Mononuclear cell (primary cell): Measurements from ENCODE around the gene INPP4A. TPM values are rescaled to one million over a fixed set of nuclear protein-coding genes. Genes with fewer than 3 reads are reported as not detected.

Experiments used
- H3K27me3 ChIP-seq: 2 replicates; pipeline ENCODE4 v1.6.0; 2011; ENCODE audit warnings: low read length, control low read depth; ENCODE audit not compliant: insufficient read depth
- H3K4me1 ChIP-seq: 2 replicates; pipeline ENCODE4 v1.5.1; 2011; ENCODE audit warnings: mild to moderate bottlenecking, low read length, control low read depth; ENCODE audit not compliant: insufficient read depth
- H3K4me3 ChIP-seq: 2 replicates; pipeline ENCODE4 v1.5.1; 2011; ENCODE audit warnings: mild to moderate bottlenecking, low read length, moderate library complexity
- H3K9me3 ChIP-seq: 2 replicates; pipeline ENCODE4 v1.5.1; 2011; ENCODE audit warnings: low read depth, mild to moderate bottlenecking, control low read depth, low read length
- total RNA-seq: library from RNA; depleted of rRNA; stranded (reverse); fragments of >200 nt; gene quantifications from one replicate; pipeline ENCODE4 v1.2.3, GENCODE V29; 2012

INPP4A gene
- total RNA-seq, 1 donor: 48.2 TPM

GRCh38 chr2:98533547-98533946 lies 88.9 kb downstream of the INPP4A start:
- Histone ChIP-seq H3K4me1 (no peaks in the 10 kb centered on the region), H3K27me3 (no peaks in the 10 kb centered on the region), H3K4me3 (no peak overlapping the region), H3K9me3 (no peaks in the 10 kb centered on the region)

DNA sequence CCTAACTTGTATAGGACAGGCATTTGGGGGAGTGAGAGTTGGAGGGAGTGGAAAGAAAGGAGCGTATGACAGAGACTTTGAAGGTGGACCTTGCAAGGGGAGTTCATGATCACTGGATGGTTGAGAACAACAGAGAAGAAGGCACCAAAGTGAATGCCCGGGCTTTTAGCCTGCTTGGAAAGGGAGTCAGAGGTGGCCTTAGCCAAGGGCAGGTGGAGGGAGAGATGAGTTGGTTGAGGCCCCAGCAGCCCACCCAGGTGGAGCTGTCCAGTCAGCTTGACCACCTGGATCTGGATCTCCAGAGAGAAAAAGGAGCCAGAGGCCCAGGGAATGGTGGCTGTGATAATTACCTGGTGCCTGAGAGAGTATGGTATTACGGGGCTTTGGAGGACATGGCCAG lies 90.1 kb downstream of the INPP4A start:
- Histone ChIP-seq H3K4me3 (no peak overlapping the region), H3K4me1 (no peaks in the 10 kb centered on the region), H3K27me3 (no peaks in the 10 kb centered on the region), H3K9me3 (no peaks in the 10 kb centered on the region)

GRCh38 chr2:98535971-98536677 lies 91.5 kb downstream of the INPP4A start:
- Histone ChIP-seq H3K4me1 (no peaks in the 10 kb centered on the region), H3K4me3 (no peak overlapping the region), H3K9me3 (no peaks in the 10 kb centered on the region), H3K27me3 (no peaks in the 10 kb centered on the region)

DNA sequence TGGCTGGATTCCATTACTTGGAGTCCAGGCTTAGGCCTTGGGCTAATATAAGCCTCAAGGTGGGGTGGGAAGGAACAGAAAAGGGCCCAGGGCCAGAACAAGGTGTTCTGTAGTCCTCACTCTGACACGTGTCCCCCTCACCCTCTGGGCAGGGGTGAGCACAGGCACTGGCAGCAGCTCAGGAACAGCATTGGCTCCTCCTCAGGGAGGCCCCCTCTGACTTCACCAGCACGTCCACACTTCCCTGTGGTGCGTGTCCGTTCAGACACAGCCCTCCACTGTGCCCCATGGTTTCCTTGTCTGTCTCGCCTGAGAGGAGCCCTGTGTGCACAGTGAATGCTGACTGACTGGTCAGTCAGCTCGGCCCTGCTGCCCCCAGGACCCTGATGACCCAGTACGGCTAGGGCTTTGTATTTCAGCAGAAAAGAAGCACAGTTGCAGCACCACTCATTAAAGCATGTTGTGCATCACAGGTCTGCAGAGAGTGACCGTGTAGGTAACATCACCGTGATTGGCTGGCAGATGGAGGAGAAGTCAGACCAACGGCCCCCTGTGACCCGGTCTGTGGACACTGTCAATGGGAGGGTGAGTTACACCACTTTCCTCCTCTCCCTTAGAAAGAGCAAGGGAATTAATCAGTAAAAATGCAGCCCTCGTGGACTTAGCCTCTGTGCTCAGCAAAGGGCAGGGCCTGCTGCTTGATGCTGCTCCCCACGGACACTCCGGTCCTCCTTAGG lies 92.9 kb downstream of the INPP4A start:
- no peaks in the 10 kb centered on the region for H3K9me3 ChIP-seq
- no peaks in the 10 kb centered on the region for H3K27me3 ChIP-seq

GRCh38 chr2:98538280-98539041 lies 93.8 kb downstream of the INPP4A start:
- no peaks in the 10 kb centered on the region for H3K27me3 ChIP-seq
- no peak overlapping the region for H3K4me3 ChIP-seq
- no peaks in the 10 kb centered on the region for H3K9me3 ChIP-seq
- H3K4me1 ChIP-seq: no peaks in the 10 kb centered on the region

More for the DNA sequence above, 92.9 kb downstream of the INPP4A start:
- Histone ChIP-seq H3K4me3 (no peak overlapping the region), H3K4me1 (no peaks in the 10 kb centered on the region)

GRCh38 chr2:98539056-98539735 lies 94.5 kb downstream of the INPP4A start:
- no peaks in the 10 kb centered on the region for H3K4me1 ChIP-seq
- no peaks in the 10 kb centered on the region for H3K9me3 ChIP-seq
- no peak overlapping the region for H3K4me3 ChIP-seq
- H3K27me3 ChIP-seq: no peaks in the 10 kb centered on the region

- no peaks in the 10 kb centered on the region for H3K9me3 ChIP-seq
- H3K4me3 ChIP-seq: no peak overlapping the region
- no peaks in the 10 kb centered on the region for H3K27me3 ChIP-seq
- no peaks in the 10 kb centered on the region for H3K4me1 ChIP-seq
Observed at GRCh38 chr2:98540536-98540935, 95.9 kb downstream of the INPP4A start.

DNA sequence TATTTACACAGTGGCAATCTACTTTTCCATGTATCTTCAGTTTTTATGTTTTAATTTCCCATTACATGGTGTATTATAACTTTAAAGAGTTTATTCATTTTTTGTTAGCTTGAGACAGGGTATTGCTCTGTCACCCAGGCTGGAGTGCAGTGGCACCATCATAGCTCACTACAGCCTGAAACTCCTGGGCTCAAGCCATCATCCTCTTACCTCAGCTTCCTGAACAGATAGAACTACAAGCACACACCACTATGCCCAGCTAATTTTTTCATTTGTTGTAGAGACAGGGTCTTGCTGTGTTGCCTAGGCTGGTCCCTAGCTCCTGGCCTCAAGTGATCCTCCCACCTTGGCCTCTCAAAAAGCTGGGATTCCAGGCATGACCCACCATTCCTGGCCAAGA lies 96.8 kb downstream of the INPP4A start:
- H3K4me1 ChIP-seq: no peaks in the 10 kb centered on the region
- no peaks in the 10 kb centered on the region for H3K27me3 ChIP-seq
- no peaks in the 10 kb centered on the region for H3K9me3 ChIP-seq
- no peak overlapping the region for H3K4me3 ChIP-seq

- H3K4me3 ChIP-seq: no peak overlapping the region
- H3K4me1 ChIP-seq: peaks cover 3% of the 10 kb centered on the region
- no peaks in the 10 kb centered on the region for H3K27me3 ChIP-seq
- H3K9me3 ChIP-seq: no peaks in the 10 kb centered on the region
Observed at GRCh38 chr2:98541906-98542305, 97.2 kb downstream of the INPP4A start.

- Histone ChIP-seq H3K27me3 (no peaks in the 10 kb centered on the region), H3K9me3 (no peaks in the 10 kb centered on the region), H3K4me1 (peaks cover 15% of the 10 kb centered on the region), H3K4me3 (no peak overlapping the region)
Observed at GRCh38 chr2:98543214-98543613, 98.6 kb downstream of the INPP4A start.

GRCh38 chr2:98543842-98544241 lies 99.2 kb downstream of the INPP4A start:
- Histone ChIP-seq H3K27me3 (no peaks in the 10 kb centered on the region), H3K9me3 (no peaks in the 10 kb centered on the region), H3K4me1 (peaks cover 20% of the 10 kb centered on the region), H3K4me3 (no peak overlapping the region)

- H3K27me3 ChIP-seq: no peaks in the 10 kb centered on the region
- H3K4me3 ChIP-seq: no peak overlapping the region
- no peaks in the 10 kb centered on the region for H3K9me3 ChIP-seq
- H3K4me1 ChIP-seq: peaks cover 37% of the 10 kb centered on the region
Observed at GRCh38 chr2:98545591-98545990, 100.9 kb downstream of the INPP4A start.

DNA sequence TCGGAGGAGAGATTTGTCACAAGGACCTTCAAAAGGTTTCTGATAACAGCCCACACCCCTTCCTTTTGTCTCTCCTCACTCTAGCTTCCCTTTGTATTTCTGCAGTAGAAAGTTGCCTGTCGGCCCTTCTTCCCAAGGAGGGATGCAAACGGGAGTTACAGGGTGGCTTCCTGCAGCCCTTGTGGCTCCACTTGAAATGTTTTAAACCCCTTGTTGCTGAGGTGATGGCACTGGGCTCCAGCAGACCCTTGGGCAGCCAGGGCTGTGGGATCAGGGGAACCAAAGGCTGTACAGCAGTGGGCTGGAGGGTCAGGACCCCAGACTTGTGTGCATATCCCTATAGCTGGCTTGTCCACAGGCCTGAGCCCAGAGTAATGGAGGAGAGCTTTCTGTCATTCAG lies 101.5 kb downstream of the INPP4A start:
- Histone ChIP-seq H3K4me1 (peaks cover 41% of the 10 kb centered on the region), H3K27me3 (no peaks in the 10 kb centered on the region), H3K4me3 (no peak overlapping the region), H3K9me3 (no peaks in the 10 kb centered on the region)

DNA sequence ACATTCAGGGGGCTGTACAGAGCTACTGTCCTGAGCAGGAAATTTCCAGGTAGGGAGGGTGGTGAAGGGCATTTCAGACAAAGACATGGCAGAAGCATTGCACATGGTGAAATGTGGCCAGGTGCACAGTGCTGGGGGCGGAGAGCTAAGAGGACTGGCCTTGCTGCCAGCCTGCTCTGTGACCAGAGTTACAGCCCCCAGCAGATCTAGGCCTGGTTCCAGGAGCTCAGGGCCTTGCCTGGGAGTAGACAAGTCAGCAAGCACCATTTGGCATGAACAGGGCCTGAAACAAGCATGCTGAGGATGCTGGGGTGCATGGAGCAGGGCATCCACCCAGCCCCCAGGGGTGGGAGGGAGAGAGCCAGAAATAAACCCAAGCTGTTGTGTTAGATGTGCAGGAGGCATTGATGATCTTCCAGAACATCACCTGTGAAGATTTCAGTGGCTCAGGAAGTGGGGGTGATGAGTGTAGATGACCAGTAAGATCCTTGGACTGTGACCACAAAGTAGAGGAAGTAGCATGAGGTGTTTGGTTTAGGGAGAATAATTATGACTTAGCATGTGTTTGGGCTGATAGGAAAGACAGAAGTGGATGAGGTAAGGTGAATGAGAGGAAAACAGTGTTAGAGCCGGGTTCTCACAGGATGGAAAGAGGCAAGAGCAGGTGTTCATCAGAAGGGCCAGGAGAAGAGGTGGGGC lies 102.6 kb downstream of the INPP4A start:
- Histone ChIP-seq H3K9me3 (no peaks in the 10 kb centered on the region), H3K27me3 (no peaks in the 10 kb centered on the region), H3K4me1 (peaks cover 45% of the 10 kb centered on the region), H3K4me3 (no peak overlapping the region)
